HCT116 (cell line): ENCODE data around the gene EGFL8. TPM values are rescaled to one million over a fixed set of nuclear protein-coding genes. Genes with fewer than 3 reads are reported as not detected.

ENCODE experiments used
- ATAC-seq: fragments of 200-7000 bp; cut with Tn5 transposase; 2 replicates; pipeline ENCODE4 v1.9.1; 2020; ENCODE audit warnings: mild to moderate bottlenecking, moderate library complexity
- BruUV-seq: library from RNA; stranded (reverse); fragments of 400-500 nt; replicated peaks from 2 replicates; lab custom pipeline; 2021; lab: Mats Ljungman, UMichigan
- CTCF ChIA-PET: fragments of 300-600 bp; sonication (Branson Sonifier 250); formaldehyde crosslinking; loops from one replicate; lab custom pipeline; 2021; ENCODE audit warnings: antibody characterized with exemption; lab: Charles Lee
- POLR2A ChIA-PET: fragments of 300-600, 350-600 bp; sonication (Branson Sonifier 250); formaldehyde crosslinking; loops from one replicate; lab custom pipeline; 2021; ENCODE audit warnings: antibody characterized with exemption; lab: Charles Lee
- RAD21 ChIA-PET, 2 experiments: fragments of 300-600 bp; sonication (Branson Sonifier 250); formaldehyde crosslinking; loops; one replicate each; lab custom pipeline; 2023; ENCODE audit warnings: low total read pairs in 2 of 2; ENCODE audit not compliant: uncharacterized antibody in 2 of 2, unreplicated experiment in 2 of 2, low non-redundant PET in 1 of 2; lab: Charles Lee
- DNase-seq: peaks from one replicate; pipeline ENCODE4 v3.0.0-alpha.2; 2010; ENCODE audit warnings: low read depth, low spot score
- H2AFZ ChIP-seq: fragments of 200-600 bp; shearing (Covaris generic), sonication (generic); 2 replicates; pipeline ENCODE4 v1.6.1; 2017; ENCODE audit warnings: low read depth, mixed run types, mixed read lengths, antibody characterized with exemption, low read length; ENCODE audit not compliant: poor library complexity, severe bottlenecking
- H3K27ac ChIP-seq: 2 replicates; pipeline ENCODE4 v1.5.1; 2012; ENCODE audit warnings: low read depth, low read length
- H3K27me3 ChIP-seq: fragments of 200-600 bp; sonication (generic); 2 replicates; pipeline ENCODE4 v1.6.1; 2016; ENCODE audit warnings: mixed run types, low read length, mixed read lengths; ENCODE audit not compliant: insufficient read depth
- H3K36me3 ChIP-seq, 2 experiments: fragments of 200-500 bp in 1 of 2; fragments of 200-600 bp in 1 of 2; sonication (Bioruptor generic) in 1 of 2; sonication (generic) in 1 of 2; 2 replicates each; pipeline versions ENCODE4 v1.5.1 to v1.6.1; 2014 to 2016; ENCODE audit warnings: low read length in 2 of 2, inconsistent platforms in 1 of 2, mixed read lengths in 1 of 2, mixed run types in 1 of 2; ENCODE audit not compliant: insufficient read depth in 2 of 2, control insufficient read depth in 1 of 2
- H3K4me1 ChIP-seq, 2 experiments: fragments of 200-600 bp in 1 of 2; sonication (generic) in 1 of 2; 2 replicates each; pipeline versions ENCODE4 v1.5.1 to v1.6.1; 2012 to 2017; ENCODE audit warnings: low read length in 2 of 2, inconsistent platforms in 1 of 2, mild to moderate bottlenecking in 1 of 2, mixed read lengths in 1 of 2, mixed run types in 1 of 2, moderate library complexity in 1 of 2; ENCODE audit not compliant: insufficient read depth in 2 of 2, control insufficient read depth in 1 of 2
- H3K4me2 ChIP-seq: fragments of 200-600 bp; sonication (generic); 2 replicates; pipeline ENCODE4 v1.6.1; 2017; ENCODE audit warnings: mixed run types, low read length, mixed read lengths
- H3K4me3 ChIP-seq, 2 experiments: fragments of 200-600 bp in 1 of 2; sonication (generic) in 1 of 2; replicated peaks in 1 of 2; 2 replicates each; pipeline ENCODE4 v1.5.1; 2011 to 2016; ENCODE audit warnings: low read length in 2 of 2, control low read depth in 1 of 2, low read depth in 1 of 2, mild to moderate bottlenecking in 1 of 2, mixed read lengths in 1 of 2, mixed run types in 1 of 2
- H3K79me2 ChIP-seq: fragments of 200-600 bp; sonication (generic); 2 replicates; pipeline ENCODE4 v1.6.1; 2017; ENCODE audit warnings: mild to moderate bottlenecking, mixed run types, low read length, moderate library complexity, mixed read lengths; ENCODE audit not compliant: insufficient read depth
- H3K9ac ChIP-seq: fragments of 200-600 bp; sonication (generic); 2 replicates; pipeline ENCODE4 v1.6.1; 2016; ENCODE audit warnings: low read length, mixed read lengths
- H3K9me2 ChIP-seq: fragments of 200-600 bp; sonication (generic), shearing (Covaris generic); 2 replicates; pipeline ENCODE4 v1.6.1; 2017; ENCODE audit warnings: mixed run types, mild to moderate bottlenecking, moderate library complexity; ENCODE audit not compliant: insufficient read depth
- H3K9me3 ChIP-seq, 2 experiments: fragments of 200-500 bp in 1 of 2; fragments of 200-600 bp in 1 of 2; sonication (Bioruptor generic) in 1 of 2; sonication (generic) in 1 of 2; 2 replicates each; pipeline ENCODE4 v1.6.1; 2014 to 2017; ENCODE audit warnings: low read length in 2 of 2, mixed read lengths in 2 of 2, inconsistent platforms in 1 of 2, low read depth in 1 of 2, mild to moderate bottlenecking in 1 of 2, mixed run types in 1 of 2, moderate library complexity in 1 of 2; ENCODE audit not compliant: control insufficient read depth in 1 of 2, insufficient read depth in 1 of 2
- H4K20me1 ChIP-seq: fragments of 200-600 bp; sonication (generic), shearing (Covaris generic); 2 replicates; pipeline ENCODE4 v1.6.1; 2017; ENCODE audit warnings: mixed run types, mild to moderate bottlenecking, moderate library complexity; ENCODE audit not compliant: insufficient read depth
- ATF3 ChIP-seq: IDR thresholded peaks from 2 replicates; pipeline ENCODE4 v1.6.1; 2012
- CBX3 ChIP-seq: IDR thresholded peaks from 2 replicates; pipeline ENCODE4 v1.6.1; 2012; ENCODE audit warnings: low read depth
- CEBPB ChIP-seq: IDR thresholded peaks from 2 replicates; pipeline ENCODE4 v1.6.1; 2012; ENCODE audit warnings: low read depth
- CTCF ChIP-seq, 3 experiments: fragments of 200-600 bp in 1 of 3; sonication (generic) in 1 of 3; IDR thresholded peaks in 2 of 3; conservative IDR thresholded peaks in 1 of 3; 2 replicates each; pipeline ENCODE4 v1.5.1; 2012 to 2017; ENCODE audit warnings: low read depth in 2 of 3, low read length in 2 of 3, antibody characterized with exemption in 1 of 3, borderline replicate concordance in 1 of 3, control low read depth in 1 of 3, mild to moderate bottlenecking in 1 of 3, mixed read lengths in 1 of 3, mixed run types in 1 of 3, moderate library complexity in 1 of 3; ENCODE audit not compliant: insufficient read depth in 1 of 3
- EGR1 ChIP-seq: IDR thresholded peaks from 2 replicates; pipeline ENCODE4 v1.6.1; 2012; ENCODE audit warnings: low read depth
- EZH2 ChIP-seq: fragments of 200-600 bp; sonication (generic); IDR thresholded peaks from 2 replicates; pipeline ENCODE4 v1.6.1; 2017; ENCODE audit warnings: antibody characterized with exemption, mixed run types
- EZH2phosphoT487 ChIP-seq: fragments of 200-600 bp; IDR thresholded peaks from 2 replicates; pipeline ENCODE4 v1.6.1; 2018; ENCODE audit warnings: antibody characterized with exemption, borderline replicate concordance
- FOSL1 ChIP-seq: IDR thresholded peaks from 2 replicates; pipeline ENCODE4 v1.6.1; 2012; ENCODE audit warnings: low read depth
- JUND ChIP-seq: IDR thresholded peaks from 2 replicates; pipeline ENCODE4 v1.6.1; 2012
- MAX ChIP-seq: IDR thresholded peaks from 2 replicates; pipeline ENCODE4 v1.6.1; 2012
- POLR2A ChIP-seq: IDR thresholded peaks from 2 replicates; pipeline ENCODE4 v1.7.0; 2011; ENCODE audit warnings: borderline replicate concordance; ENCODE audit not compliant: insufficient read depth, insufficient read length; ENCODE audit errors: extremely low read depth
- POLR2AphosphoS5 ChIP-seq: IDR thresholded peaks from 2 replicates; pipeline ENCODE4 v1.6.1; 2011; ENCODE audit warnings: mild to moderate bottlenecking, low read depth, low read length, moderate library complexity
- REST ChIP-seq: IDR thresholded peaks from 2 replicates; pipeline ENCODE4 v1.6.1; 2012; ENCODE audit warnings: low read depth
- SIN3A ChIP-seq: IDR thresholded peaks from 2 replicates; pipeline ENCODE4 v1.6.1; 2012; ENCODE audit warnings: low read depth
- SP1 ChIP-seq: IDR thresholded peaks from 2 replicates; pipeline ENCODE4 v1.6.1; 2012; ENCODE audit warnings: low read depth
- SRF ChIP-seq: IDR thresholded peaks from 2 replicates; pipeline ENCODE4 v1.6.1; 2012; ENCODE audit warnings: low read depth
- TCF7L2 ChIP-seq: IDR thresholded peaks from 2 replicates; pipeline ENCODE4 v1.7.0; 2011; ENCODE audit warnings: borderline replicate concordance, inconsistent platforms; ENCODE audit not compliant: insufficient read depth, insufficient read length; ENCODE audit errors: extremely low read depth
- YY1 ChIP-seq: IDR thresholded peaks from 2 replicates; pipeline ENCODE4 v1.6.1; 2011; ENCODE audit warnings: low read length, low read depth, moderate library complexity, mild to moderate bottlenecking; ENCODE audit not compliant: insufficient replicate concordance; ENCODE audit errors: extremely low read depth
- ZBTB33 ChIP-seq: IDR thresholded peaks from 2 replicates; pipeline ENCODE4 v1.6.1; 2011; ENCODE audit warnings: mild to moderate bottlenecking, low read length, moderate library complexity; ENCODE audit not compliant: insufficient replicate concordance; ENCODE audit errors: extremely low read depth
- ZFX ChIP-seq: fragments of 450-650 bp; IDR thresholded peaks from 2 replicates; pipeline ENCODE4 v1.6.1; 2017
- intact Hi-C: fragments of 100-400 bp; cut with micrococcal nuclease; formaldehyde crosslinking; loops from 2 replicates; pipeline ENCODE4 v1.10.0; 2022
- total RNA-seq: library from RNA; stranded (reverse); gene quantifications from one replicate; pipeline ENCODE4 v1.2.1, GENCODE V29; 2021; ENCODE audit not compliant: unreplicated experiment

The EGFL8 gene
- total RNA-seq, 1 experiment from 2014 or later = 29.0 TPM

GRCh38 chr6:32154514-32155161 lies 9.8 kb upstream of the EGFL8 start:
- ChIA-PET RAD21 (no interaction called here), POLR2A (no interaction called here)
- ATAC-seq = peak; percentile 72
- peak; percentile 58 to 81 (median 61) for TF ChIP-seq CTCF (IDR thresholded peaks at IDR 0.05 in 2 of 3, conservative IDR thresholded peaks at IDR 0.05 in 1 of 3; ENCODE audit: borderline replicate concordance in 1 of 3, insufficient read depth in 1 of 3, low read depth in 2 of 3, low read length in 2 of 3)
- TF ChIP-seq POLR2AphosphoS5 = no peak
- TF ChIP-seq FOSL1 = no peak
- TF ChIP-seq TCF7L2 = no peak
- no peak for TF ChIP-seq CBX3
- no peak for TF ChIP-seq EZH2phosphoT487
- no peak for TF ChIP-seq SP1
- no peak for TF ChIP-seq SIN3A
- TF ChIP-seq REST = no peak
- no peak for TF ChIP-seq ZFX
- TF ChIP-seq EGR1 = no peak
- TF ChIP-seq ZBTB33 = no peak
- TF ChIP-seq EZH2 = no peak
- TF ChIP-seq MAX = peak; percentile 42; the same call in 1 of the 2 replicates
- TF ChIP-seq YY1 = no peak
- TF ChIP-seq JUND = no peak
- no peak for TF ChIP-seq CEBPB
- TF ChIP-seq POLR2A = no peak
- no peak for TF ChIP-seq SRF
- no peak for TF ChIP-seq ATF3

More at GRCh38 chr6:32154514-32155161, 9.8 kb upstream of the EGFL8 start:
- H3K27me3 ChIP-seq = no peaks in the 10 kb centered on the region
- peak overlapping the region; percentile 93 to 95 for H3K4me3 ChIP-seq
- peak overlapping the region; percentile 95 for H3K4me2 ChIP-seq
- peak overlapping the region; percentile 98 for H3K27ac ChIP-seq
- intact Hi-C loops = loop anchor here (1.0 kb wide), 2 partner anchors 24 to 35 kb away; partner anchors contain the start of gene FKBPL
- DNase-seq = peak; percentile 54
- H3K4me1 ChIP-seq = peaks cover 12 to 25% of the 10 kb centered on the region in 2 experiments
- H3K79me2 ChIP-seq = peaks cover 16% of the 10 kb centered on the region
- no TSS peak for BruUV-seq
- H3K9me2 ChIP-seq = no peaks in the 10 kb centered on the region
- peaks cover 14 to 17% of the 10 kb centered on the region in 2 experiments; a peak in 3 of 4 replicates for H3K36me3 ChIP-seq
- no peaks in the 10 kb centered on the region for H4K20me1 ChIP-seq
- H3K9ac ChIP-seq = peak overlapping the region; percentile 93
- no peaks in the 10 kb centered on the region for H3K9me3 ChIP-seq
- no peak overlapping the region for H2AFZ ChIP-seq
- CTCF ChIA-PET = interaction anchor here (1.2 kb wide), 2 partner anchors 36 to 67 kb away, joined by 6 read pairs; no protein-coding TSS in a partner anchor
